Liver (tissue), 9 donors: ENCODE results near the gene TNNT3. TPM values are rescaled to one million over a fixed set of nuclear protein-coding genes. Genes with fewer than 3 reads are reported as not detected.

Experiments used
- DNase-seq: peaks from one replicate; pipeline ENCODE4 v3.0.0-alpha.2; 2017; ENCODE audit warnings: low spot score
- H3K27ac ChIP-seq, 2 donors: one replicate each; pipeline ENCODE4 v1.7.0; 2013; ENCODE audit warnings: inconsistent platforms in 2 of 2, low read length in 2 of 2, control low read depth in 1 of 2, low read depth in 1 of 2, mild to moderate bottlenecking in 1 of 2
- H3K27me3 ChIP-seq, 4 donors: one replicate each; pipeline versions ENCODE4 v1.6.1 to v1.7.0; 2013; ENCODE audit warnings: low read length in 3 of 4, inconsistent platforms in 1 of 4, mild to moderate bottlenecking in 1 of 4, moderate library complexity in 1 of 4; ENCODE audit not compliant: control insufficient read depth in 4 of 4, insufficient read depth in 4 of 4
- H3K36me3 ChIP-seq, 4 donors: one replicate each; pipeline versions ENCODE4 v1.6.1 to v1.7.0; 2013; ENCODE audit warnings: low read length in 3 of 4, mild to moderate bottlenecking in 3 of 4, low read depth in 1 of 4, moderate library complexity in 1 of 4; ENCODE audit not compliant: control insufficient read depth in 4 of 4, insufficient read depth in 3 of 4
- H3K4me1 ChIP-seq, 4 donors: one replicate each; pipeline versions ENCODE4 v1.6.1 to v1.7.0; 2013; ENCODE audit warnings: low read length in 3 of 4, mild to moderate bottlenecking in 3 of 4, moderate library complexity in 1 of 4; ENCODE audit not compliant: control insufficient read depth in 4 of 4, insufficient read depth in 4 of 4
- H3K4me3 ChIP-seq, 3 donors: one replicate each; pipeline versions ENCODE4 v1.6.1 to v1.7.0; 2013; ENCODE audit warnings: low read length in 3 of 3, control low read depth in 1 of 3, low read depth in 1 of 3, mild to moderate bottlenecking in 1 of 3
- H3K9ac ChIP-seq, 2 donors: one replicate each; pipeline ENCODE4 v1.7.0; 2013; ENCODE audit warnings: low read length in 2 of 2, mild to moderate bottlenecking in 2 of 2, moderate library complexity in 2 of 2, control low read depth in 1 of 2, low read depth in 1 of 2
- H3K9me3 ChIP-seq, 4 donors: one replicate each; pipeline versions ENCODE4 v1.6.1 to v1.7.0; 2013; ENCODE audit warnings: low read length in 3 of 4; ENCODE audit not compliant: control insufficient read depth in 4 of 4
- FOXA2 ChIP-seq: IDR thresholded peaks from 2 replicates; pipeline ENCODE4 v1.6.1; 2016; ENCODE audit warnings: antibody characterized with exemption
- GABPA ChIP-seq, 2 donors: IDR thresholded peaks in 1 of 2; conservative IDR thresholded peaks in 1 of 2; 2 replicates each; pipeline ENCODE4 v1.6.1; 2016; ENCODE audit warnings: antibody characterized with exemption in 2 of 2, mild to moderate bottlenecking in 1 of 2, moderate library complexity in 1 of 2
- HNF4A ChIP-seq, 2 donors: conservative IDR thresholded peaks; 2 replicates each; pipeline ENCODE4 v1.6.1; 2016; ENCODE audit warnings: antibody characterized with exemption in 2 of 2, mild to moderate bottlenecking in 2 of 2
- NR2F2 ChIP-seq: IDR thresholded peaks from 2 replicates; pipeline ENCODE4 v1.6.1; 2016; ENCODE audit warnings: antibody characterized with exemption
- RAD21 ChIP-seq, 2 donors: IDR thresholded peaks; 2 replicates each; pipeline ENCODE4 v1.6.1; 2016; ENCODE audit warnings: antibody characterized with exemption in 2 of 2, mild to moderate bottlenecking in 2 of 2
- REST ChIP-seq: IDR thresholded peaks from 2 replicates; pipeline ENCODE4 v1.6.1; 2016; ENCODE audit warnings: antibody characterized with exemption, mild to moderate bottlenecking
- RXRA ChIP-seq, 2 donors: IDR thresholded peaks; 2 replicates each; pipeline ENCODE4 v1.6.1; 2017 to 2018; ENCODE audit warnings: antibody characterized with exemption in 2 of 2, mild to moderate bottlenecking in 1 of 2
- SP1 ChIP-seq: IDR thresholded peaks from 2 replicates; pipeline ENCODE4 v1.6.1; 2018; ENCODE audit warnings: antibody characterized with exemption, mild to moderate bottlenecking
- YY1 ChIP-seq: IDR thresholded peaks from 2 replicates; pipeline ENCODE4 v1.6.1; 2016; ENCODE audit warnings: antibody characterized with exemption, mild to moderate bottlenecking
- WGBS: extraction: QIAGEN DNeasy Blood & Tissue Kit; methylation state at CpG from one replicate; pipeline ENCODE4 v1.1.7; 2013; 5-methylcytosine and 5-hydroxymethylcytosine counted together
- polyA plus RNA-seq, 2 donors: library from polyadenylated mRNA; stranded (reverse) in 1 of 2; unstranded in 1 of 2; fragments of 200-250 nt in 1 of 2; fragments of >200 nt in 1 of 2; fragmentation: Nextera tagmentation in 1 of 2; extraction: Ambion mirVana in 1 of 2; gene quantifications; one replicate each; pipeline versions ENCODE4 v1.2.1 to v1.2.3, GENCODE V29; 2013 to 2015
- total RNA-seq, 2 donors: library from RNA; depleted of rRNA; stranded (reverse); fragments of >200 nt; gene quantifications; one replicate each; pipeline ENCODE4 v1.2.3, GENCODE V29; 2014
- TF ChIP-seq, protein P1 (sequence below): IDR thresholded peaks from 2 replicates; pipeline ENCODE4 v1.6.1; 2016; ENCODE audit warnings: antibody characterized with exemption
- TF ChIP-seq, protein P2 (sequence below): IDR thresholded peaks from 2 replicates; pipeline ENCODE4 v1.6.1; 2016; ENCODE audit warnings: antibody characterized with exemption
- TF ChIP-seq, protein P3 (sequence below): fragments of 150-350 bp; IDR thresholded peaks from 2 replicates; pipeline ENCODE4 v1.5.1; 2017; ENCODE audit warnings: improper control_type of control experiment, low read depth, low read length; ENCODE audit not compliant: missing input control
- TF ChIP-seq, protein P4 (sequence below): IDR thresholded peaks from 2 replicates; pipeline ENCODE4 v1.6.1; 2016; ENCODE audit warnings: antibody characterized with exemption
- donor health status: healthy.
- donor health status: healthy.
- donor health status: healthy.
- donor health status: healthy.
- donor health status: healthy.

The TNNT3 gene
- total and polyA plus RNA-seq, 4 donors = 0.06 to 0.14 TPM; not detected in 2

DNA sequence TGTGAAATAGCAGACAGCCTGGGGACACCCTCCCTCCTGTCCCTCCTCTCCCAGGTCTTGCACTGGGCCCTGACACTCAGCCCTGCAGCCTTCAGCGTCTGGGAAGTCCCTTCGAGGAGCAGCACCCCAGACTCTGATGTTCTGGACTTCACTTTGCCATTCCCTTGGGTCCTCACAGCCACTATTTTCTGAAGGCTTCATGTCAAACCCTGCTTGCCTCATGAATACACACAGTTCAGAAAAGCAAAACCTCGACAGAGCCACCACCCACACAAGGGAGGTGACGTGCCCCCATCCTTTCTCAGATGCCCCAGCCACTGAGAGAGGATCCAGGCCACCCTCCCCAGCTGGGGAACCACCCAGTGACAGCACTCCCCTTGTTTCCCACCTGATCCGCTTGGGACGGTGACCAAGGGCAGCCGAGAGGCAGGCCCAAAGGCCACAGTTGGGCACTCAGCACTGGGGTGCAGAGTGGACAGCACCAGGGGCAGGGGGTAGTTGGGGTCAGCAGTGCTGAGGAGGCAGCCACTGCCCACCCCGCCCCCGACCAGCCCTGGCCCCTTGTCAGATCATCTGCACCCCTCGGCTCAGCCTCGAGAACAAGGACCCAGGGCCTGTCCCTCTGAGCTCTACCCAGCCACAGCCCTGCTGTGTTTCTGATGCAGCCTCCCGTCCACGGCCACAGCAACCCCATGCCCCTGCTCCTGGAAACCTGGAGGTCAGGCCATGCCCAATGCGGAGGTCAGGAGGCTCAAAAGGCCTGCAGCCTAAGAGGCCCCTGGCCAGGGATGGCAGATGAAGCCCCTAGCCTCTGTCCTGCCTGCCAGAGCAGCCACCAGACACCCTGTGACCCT lies 3.1 kb upstream of the TNNT3 start:
- Histone ChIP-seq H3K27me3 (no peaks in the 10 kb centered on the region), H3K9me3 (no peaks in the 10 kb centered on the region), H3K4me3 (no peak overlapping the region), H3K9ac (no peak overlapping the region), H3K36me3 (no peaks in the 10 kb centered on the region), H3K4me1 (no peaks in the 10 kb centered on the region), H3K27ac (no peak overlapping the region)
- 81% methylated on average over 14 of the region's 14 CpGs for WGBS
- no peak for DNase-seq
- TF ChIP-seq, protein P1, sequence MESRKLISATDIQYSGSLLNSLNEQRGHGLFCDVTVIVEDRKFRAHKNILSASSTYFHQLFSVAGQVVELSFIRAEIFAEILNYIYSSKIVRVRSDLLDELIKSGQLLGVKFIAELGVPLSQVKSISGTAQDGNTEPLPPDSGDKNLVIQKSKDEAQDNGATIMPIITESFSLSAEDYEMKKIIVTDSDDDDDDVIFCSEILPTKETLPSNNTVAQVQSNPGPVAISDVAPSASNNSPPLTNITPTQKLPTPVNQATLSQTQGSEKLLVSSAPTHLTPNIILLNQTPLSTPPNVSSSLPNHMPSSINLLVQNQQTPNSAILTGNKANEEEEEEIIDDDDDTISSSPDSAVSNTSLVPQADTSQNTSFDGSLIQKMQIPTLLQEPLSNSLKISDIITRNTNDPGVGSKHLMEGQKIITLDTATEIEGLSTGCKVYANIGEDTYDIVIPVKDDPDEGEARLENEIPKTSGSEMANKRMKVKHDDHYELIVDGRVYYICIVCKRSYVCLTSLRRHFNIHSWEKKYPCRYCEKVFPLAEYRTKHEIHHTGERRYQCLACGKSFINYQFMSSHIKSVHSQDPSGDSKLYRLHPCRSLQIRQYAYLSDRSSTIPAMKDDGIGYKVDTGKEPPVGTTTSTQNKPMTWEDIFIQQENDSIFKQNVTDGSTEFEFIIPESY = no peak
- TF ChIP-seq, protein P2, sequence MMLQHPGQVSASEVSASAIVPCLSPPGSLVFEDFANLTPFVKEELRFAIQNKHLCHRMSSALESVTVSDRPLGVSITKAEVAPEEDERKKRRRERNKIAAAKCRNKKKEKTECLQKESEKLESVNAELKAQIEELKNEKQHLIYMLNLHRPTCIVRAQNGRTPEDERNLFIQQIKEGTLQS = no peak
- TF ChIP-seq YY1 (no peak), SP1 (no peak), RAD21 (IDR thresholded peaks at IDR 0.05) (no peak), FOXA2 (no peak), REST (no peak), GABPA (IDR thresholded peaks at IDR 0.05 in 1 of 2, conservative IDR thresholded peaks at IDR 0.05 in 1 of 2) (no peak), NR2F2 (no peak), HNF4A (conservative IDR thresholded peaks at IDR 0.05) (no peak), RXRA (IDR thresholded peaks at IDR 0.05) (no peak)
- TF ChIP-seq, protein P3, sequence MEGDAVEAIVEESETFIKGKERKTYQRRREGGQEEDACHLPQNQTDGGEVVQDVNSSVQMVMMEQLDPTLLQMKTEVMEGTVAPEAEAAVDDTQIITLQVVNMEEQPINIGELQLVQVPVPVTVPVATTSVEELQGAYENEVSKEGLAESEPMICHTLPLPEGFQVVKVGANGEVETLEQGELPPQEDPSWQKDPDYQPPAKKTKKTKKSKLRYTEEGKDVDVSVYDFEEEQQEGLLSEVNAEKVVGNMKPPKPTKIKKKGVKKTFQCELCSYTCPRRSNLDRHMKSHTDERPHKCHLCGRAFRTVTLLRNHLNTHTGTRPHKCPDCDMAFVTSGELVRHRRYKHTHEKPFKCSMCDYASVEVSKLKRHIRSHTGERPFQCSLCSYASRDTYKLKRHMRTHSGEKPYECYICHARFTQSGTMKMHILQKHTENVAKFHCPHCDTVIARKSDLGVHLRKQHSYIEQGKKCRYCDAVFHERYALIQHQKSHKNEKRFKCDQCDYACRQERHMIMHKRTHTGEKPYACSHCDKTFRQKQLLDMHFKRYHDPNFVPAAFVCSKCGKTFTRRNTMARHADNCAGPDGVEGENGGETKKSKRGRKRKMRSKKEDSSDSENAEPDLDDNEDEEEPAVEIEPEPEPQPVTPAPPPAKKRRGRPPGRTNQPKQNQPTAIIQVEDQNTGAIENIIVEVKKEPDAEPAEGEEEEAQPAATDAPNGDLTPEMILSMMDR = no peak
- TF ChIP-seq, protein P4, sequence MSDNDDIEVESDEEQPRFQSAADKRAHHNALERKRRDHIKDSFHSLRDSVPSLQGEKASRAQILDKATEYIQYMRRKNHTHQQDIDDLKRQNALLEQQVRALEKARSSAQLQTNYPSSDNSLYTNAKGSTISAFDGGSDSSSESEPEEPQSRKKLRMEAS = no peak
